ENCODE results near the gene CAMTA1. TPM values are rescaled to one million over a fixed set of nuclear protein-coding genes. Genes with fewer than 3 reads are reported as not detected.

CAMTA1 gene
- total RNA-seq, 6 donors from 2014 or later, result 38.8 to 74.0 (median 46.1) TPM

- no peak for DNase-seq
- no peak for ATAC-seq (ENCODE audit: low FRiP score in 2 of 2)
- Histone ChIP-seq H3K27ac (no peak overlapping the region), H3K4me3 (no peak overlapping the region), H3K4me1 (no peaks in the 10 kb centered on the region), H3K27me3 (no peaks in the 10 kb centered on the region), H3K9me3 (no peaks in the 10 kb centered on the region), H3K36me3 (no peaks in the 10 kb centered on the region)
- 0 to 13% methylated on average over 2 to 4 of the region's 4 CpGs for WGBS, 2 donors
- no peak for TF ChIP-seq POLR2AphosphoS5 (IDR thresholded peaks at IDR 0.05)
- TF ChIP-seq POLR2A (IDR thresholded peaks at IDR 0.05), result no peak
- TF ChIP-seq CTCF (IDR thresholded peaks at IDR 0.05), result no peak
- no peak for TF ChIP-seq EP300 (IDR thresholded peaks at IDR 0.05)
Observed at GRCh38 chr1:7046314-7046713, 261.1 kb downstream of the CAMTA1 start.

DNA sequence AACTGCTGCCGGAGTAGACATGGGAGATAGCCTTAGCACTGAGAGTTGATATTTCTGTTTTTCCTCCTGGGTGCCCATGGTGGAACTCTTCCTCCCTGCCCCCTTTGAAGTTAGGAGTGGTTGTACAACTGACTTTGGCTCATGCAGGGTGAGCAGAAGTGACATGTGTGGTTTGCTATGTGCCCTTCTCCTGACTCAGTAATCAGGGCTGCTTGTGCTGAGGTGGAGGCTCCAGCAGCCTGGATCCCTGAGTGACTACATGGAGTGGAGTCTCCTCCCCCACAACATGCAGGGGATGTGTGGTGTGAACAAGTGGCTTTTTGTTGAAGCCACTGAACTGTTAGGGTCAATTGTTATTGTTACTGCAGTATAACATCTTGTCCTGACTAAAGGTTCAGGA is 261.6 kb downstream of the CAMTA1 start:
- WGBS, 2 donors, result 100% methylated on average over 1 of the region's 1 CpG
- DNase-seq, result no peak
- H3K27ac ChIP-seq, result no peak overlapping the region
- no peaks in the 10 kb centered on the region for H3K27me3 ChIP-seq
- TF ChIP-seq POLR2AphosphoS5 (IDR thresholded peaks at IDR 0.05) (no peak), CTCF (IDR thresholded peaks at IDR 0.05) (no peak)
- H3K4me1 ChIP-seq, result no peaks in the 10 kb centered on the region
- H3K36me3 ChIP-seq, result no peaks in the 10 kb centered on the region
- no peak for ATAC-seq (ENCODE audit: low FRiP score in 2 of 2)
- no peak overlapping the region for H3K4me3 ChIP-seq
- no peaks in the 10 kb centered on the region for H3K9me3 ChIP-seq

DNA sequence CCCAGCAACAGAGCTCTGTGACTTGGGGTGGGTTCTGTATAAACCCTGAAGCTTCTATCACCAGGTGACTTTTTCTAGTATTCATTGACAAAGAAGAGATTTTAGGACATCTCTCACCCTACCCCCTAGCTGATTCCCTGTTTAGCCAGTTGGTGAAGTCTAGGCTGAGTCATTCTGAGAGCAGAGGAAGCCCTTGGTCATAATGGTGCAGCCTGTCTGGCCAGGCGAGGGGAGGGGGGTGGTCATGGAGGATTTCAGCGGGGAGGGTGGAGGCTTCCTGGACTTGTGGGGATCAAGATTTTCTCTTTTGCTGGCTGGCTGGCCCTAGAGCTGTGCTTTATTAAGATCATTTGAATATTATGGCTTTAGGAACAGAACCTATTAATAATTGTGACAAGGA is 262.6 kb downstream of the CAMTA1 start:
- Histone ChIP-seq H3K36me3 (no peaks in the 10 kb centered on the region), H3K27ac (no peak overlapping the region), H3K4me3 (no peak overlapping the region), H3K9me3 (no peaks in the 10 kb centered on the region), H3K27me3 (no peaks in the 10 kb centered on the region), H3K4me1 (no peaks in the 10 kb centered on the region)
- TF ChIP-seq EP300 (IDR thresholded peaks at IDR 0.05) (no peak), CTCF (IDR thresholded peaks at IDR 0.05) (no peak), POLR2A (IDR thresholded peaks at IDR 0.05) (no peak), POLR2AphosphoS5 (IDR thresholded peaks at IDR 0.05) (no peak)
- 56 to 83% methylated on average over 2 of the region's 2 CpGs for WGBS, 2 donors
- ATAC-seq (ENCODE audit: low FRiP score in 2 of 2), result no peak
- no peak for DNase-seq

- H3K36me3 ChIP-seq, result no peaks in the 10 kb centered on the region
- H3K4me1 ChIP-seq, result no peaks in the 10 kb centered on the region
- DNase-seq, result no peak
- 68 to 84% methylated on average over 6 to 10 of the region's 10 CpGs for WGBS, 2 donors
- no peak overlapping the region for H3K4me3 ChIP-seq
- no peaks in the 10 kb centered on the region for H3K27me3 ChIP-seq
- ATAC-seq (ENCODE audit: low FRiP score in 2 of 2), result no peak
- no peak for TF ChIP-seq CTCF (IDR thresholded peaks at IDR 0.05)
- no peak overlapping the region for H3K27ac ChIP-seq
- no peaks in the 10 kb centered on the region for H3K9me3 ChIP-seq
Observed at GRCh38 chr1:7048395-7048794, 263.1 kb downstream of the CAMTA1 start.

DNA sequence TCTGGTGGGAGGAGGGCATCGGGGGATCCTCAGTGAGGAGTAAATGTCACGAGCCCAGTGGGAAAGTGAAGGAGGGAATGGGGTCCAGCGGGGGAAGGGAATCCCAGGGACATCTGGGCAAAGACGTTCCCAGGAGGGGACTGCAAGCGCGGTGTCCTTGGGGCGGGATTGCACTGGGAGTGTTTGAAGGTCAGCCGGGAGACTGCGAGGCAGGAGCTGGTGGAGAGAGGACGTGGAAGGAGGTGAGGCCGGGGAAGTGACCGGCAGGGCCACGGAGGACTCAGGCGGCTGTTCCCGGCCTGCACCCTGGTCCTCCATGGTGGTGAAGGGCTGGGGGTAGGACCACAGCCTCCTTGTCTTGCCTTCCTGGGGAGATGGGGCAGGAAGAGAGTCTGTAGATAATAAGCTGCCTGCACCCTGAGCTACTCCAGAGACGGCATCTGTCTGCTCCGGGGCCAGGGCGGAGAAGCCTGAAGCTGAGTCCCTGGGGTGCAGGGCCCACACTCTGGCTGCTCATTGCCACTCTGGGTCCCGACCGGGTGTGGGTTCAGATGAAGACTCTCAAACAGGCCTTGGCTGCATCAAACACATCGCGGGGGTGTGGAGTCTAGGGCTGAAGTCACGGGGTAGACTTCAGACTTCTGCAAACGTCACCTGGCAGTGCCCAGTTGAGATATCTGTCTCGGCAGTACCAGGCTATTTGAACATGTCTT is 264.8 kb downstream of the CAMTA1 start:
- H3K4me3 ChIP-seq, result no peak overlapping the region
- no peaks in the 10 kb centered on the region for H3K4me1 ChIP-seq
- H3K27me3 ChIP-seq, result no peaks in the 10 kb centered on the region
- H3K9me3 ChIP-seq, result no peaks in the 10 kb centered on the region
- WGBS, 2 donors, result 76 to 86% methylated on average over 18 to 22 of the region's 25 CpGs
- TF ChIP-seq POLR2AphosphoS5 (IDR thresholded peaks at IDR 0.05) (no peak), CTCF (IDR thresholded peaks at IDR 0.05) (no peak), POLR2A (IDR thresholded peaks at IDR 0.05) (no peak), EP300 (IDR thresholded peaks at IDR 0.05) (no peak)
- H3K36me3 ChIP-seq, result no peaks in the 10 kb centered on the region
- DNase-seq (peak in 1 of 2 donors; percentile 52), ATAC-seq (ENCODE audit: low FRiP score in 2 of 2) (no peak)
- H3K27ac ChIP-seq, result no peak overlapping the region

Data from upper lobe of left lung (tissue), 6 donors.